Measurements from ENCODE around the gene NGRN. TPM values are rescaled to one million over a fixed set of nuclear protein-coding genes. Genes with fewer than 3 reads are reported as not detected.
"Not testable (repeated sequence)": the region's sequence is repeated elsewhere in the genome, so short reads cannot be mapped to it uniquely, and the experiment has no call there.

Gene NGRN
- total RNA-seq, 1 donor from 2014 or later, result 132 TPM

- Mint-ChIP-seq H3K9me3 (no peaks in the 10 kb centered on the region), H3K4me1 (peaks cover 67% of the 10 kb centered on the region), H3K4me3 (peak overlapping the region; percentile 93), H3K27ac (ENCODE audit: unreplicated experiment) (peak overlapping the region; percentile 97), H3K36me3 (ENCODE audit: low read depth) (peaks cover 8% of the 10 kb centered on the region), H3K27me3 (ENCODE audit: low read depth) (peaks cover 8% of the 10 kb centered on the region)
- TF ChIP-seq CTCF (conservative IDR thresholded peaks at IDR 0.05), result no peak
- peak; percentile 6 for DNase-seq (ENCODE audit: low read depth, low spot score)
Measured at GRCh38 chr15:90266061-90266431, 574 bp downstream of the NGRN start.

GRCh38 chr15:90266485-90266884 lies 1.0 kb downstream of the NGRN start:
- H3K27me3 Mint-ChIP-seq (ENCODE audit: low read depth), result peaks cover 8% of the 10 kb centered on the region
- peaks cover 67% of the 10 kb centered on the region for H3K4me1 Mint-ChIP-seq
- H3K36me3 Mint-ChIP-seq (ENCODE audit: low read depth), result peaks cover 8% of the 10 kb centered on the region
- no peak for TF ChIP-seq CTCF (conservative IDR thresholded peaks at IDR 0.05)
- peak overlapping the region; percentile 83 for H3K27ac Mint-ChIP-seq (ENCODE audit: unreplicated experiment)
- no peaks in the 10 kb centered on the region for H3K9me3 Mint-ChIP-seq
- H3K4me3 Mint-ChIP-seq, result peak overlapping the region; percentile 93
- DNase-seq (ENCODE audit: low read depth, low spot score), result no peak

GRCh38 chr15:90268415-90268814 lies 2.9 kb downstream of the NGRN start:
- H3K4me3 Mint-ChIP-seq, result peak overlapping the region; percentile 93
- peaks cover 8% of the 10 kb centered on the region for H3K36me3 Mint-ChIP-seq (ENCODE audit: low read depth)
- DNase-seq (ENCODE audit: low read depth, low spot score), result no peak
- no peak overlapping the region for H3K27ac Mint-ChIP-seq (ENCODE audit: unreplicated experiment)
- H3K27me3 Mint-ChIP-seq (ENCODE audit: low read depth), result no peaks in the 10 kb centered on the region
- H3K4me1 Mint-ChIP-seq, result peaks cover 53% of the 10 kb centered on the region
- no peak for TF ChIP-seq CTCF (conservative IDR thresholded peaks at IDR 0.05)
- H3K9me3 Mint-ChIP-seq, result no peaks in the 10 kb centered on the region

GRCh38 chr15:90270502-90271150 lies 5.2 kb downstream of the NGRN start:
- no peaks in the 10 kb centered on the region for H3K27me3 Mint-ChIP-seq (ENCODE audit: low read depth)
- H3K36me3 Mint-ChIP-seq (ENCODE audit: low read depth), result peaks cover 17% of the 10 kb centered on the region
- TF ChIP-seq CTCF (conservative IDR thresholded peaks at IDR 0.05), result no peak
- no peak overlapping the region for H3K27ac Mint-ChIP-seq (ENCODE audit: unreplicated experiment)
- DNase-seq (ENCODE audit: low read depth, low spot score), result no peak
- H3K4me1 Mint-ChIP-seq, result peaks cover 33% of the 10 kb centered on the region
- H3K9me3 Mint-ChIP-seq, result no peaks in the 10 kb centered on the region
- H3K4me3 Mint-ChIP-seq, result peak overlapping the region; percentile 61

GRCh38 chr15:90271459-90272166 lies 6.1 kb downstream of the NGRN start:
- H3K27ac Mint-ChIP-seq (ENCODE audit: unreplicated experiment), result no peak overlapping the region
- no peaks in the 10 kb centered on the region for H3K9me3 Mint-ChIP-seq
- no peaks in the 10 kb centered on the region for H3K27me3 Mint-ChIP-seq (ENCODE audit: low read depth)
- H3K36me3 Mint-ChIP-seq (ENCODE audit: low read depth), result peaks cover 17% of the 10 kb centered on the region
- H3K4me1 Mint-ChIP-seq, result peaks cover 25% of the 10 kb centered on the region
- no peak for TF ChIP-seq CTCF (conservative IDR thresholded peaks at IDR 0.05)
- no peak for DNase-seq (ENCODE audit: low read depth, low spot score)
- H3K4me3 Mint-ChIP-seq, result no peak overlapping the region

GRCh38 chr15:90278467-90278866 lies 13.0 kb downstream of the NGRN start:
- not testable (repeated sequence) for H3K4me3 Mint-ChIP-seq; H3K9me3 Mint-ChIP-seq; DNase-seq (ENCODE audit: low read depth, low spot score); H3K36me3 Mint-ChIP-seq (ENCODE audit: low read depth); H3K4me1 Mint-ChIP-seq; H3K27ac Mint-ChIP-seq (ENCODE audit: unreplicated experiment); H3K27me3 Mint-ChIP-seq (ENCODE audit: low read depth)

GRCh38 chr15:90280743-90281142 lies 15.3 kb downstream of the NGRN start:
- H3K36me3 Mint-ChIP-seq (ENCODE audit: low read depth); H3K9me3 Mint-ChIP-seq; H3K27ac Mint-ChIP-seq (ENCODE audit: unreplicated experiment); H3K4me1 Mint-ChIP-seq; H3K4me3 Mint-ChIP-seq; DNase-seq (ENCODE audit: low read depth, low spot score); H3K27me3 Mint-ChIP-seq (ENCODE audit: low read depth): not testable (repeated sequence)

GRCh38 chr15:90281637-90282036 lies 16.2 kb downstream of the NGRN start:
- H3K9me3 Mint-ChIP-seq; DNase-seq (ENCODE audit: low read depth, low spot score); H3K27ac Mint-ChIP-seq (ENCODE audit: unreplicated experiment); H3K4me1 Mint-ChIP-seq; H3K27me3 Mint-ChIP-seq (ENCODE audit: low read depth); H3K4me3 Mint-ChIP-seq; H3K36me3 Mint-ChIP-seq (ENCODE audit: low read depth): not testable (repeated sequence)
